ENCODE data around the gene UMODL1. TPM values are rescaled to one million over a fixed set of nuclear protein-coding genes. Genes with fewer than 3 reads are reported as not detected.

Gene UMODL1
- total RNA-seq, 1 experiment from 2014 or later, result not detected

GRCh38 chr21:42032266-42032665 is 38.9 kb upstream of the UMODL1 start:
- Histone ChIP-seq H3K23ac (ENCODE audit: insufficient read length, low read depth, low read length) (no peak overlapping the region), H3K27ac (ENCODE audit: insufficient read length, low read depth, low read length) (no peak overlapping the region), H2AK5ac (ENCODE audit: insufficient read length, low read length) (no peak overlapping the region), H3K9me3 (ENCODE audit: control insufficient read depth, low read depth, low read length) (no peaks in the 10 kb centered on the region), H2BK20ac (ENCODE audit: low read depth, low read length, poor library complexity, severe bottlenecking) (no peak overlapping the region), H2BK12ac (ENCODE audit: insufficient read length, low read depth, low read length) (no peak overlapping the region), H2BK120ac (ENCODE audit: low read depth, low read length, poor library complexity, severe bottlenecking) (no peak overlapping the region), H3K4me2 (ENCODE audit: insufficient read depth, insufficient read length, low read length) (no peak overlapping the region), H2AFZ (ENCODE audit: low read length) (no peak overlapping the region), H4K8ac (replicated peaks; ENCODE audit: insufficient read length, low read depth, low read length) (no peak overlapping the region), H3K9ac (ENCODE audit: extremely low read depth, insufficient read length, low read length) (no peak overlapping the region), H3K4me1 (ENCODE audit: insufficient read depth, low read length) (no peaks in the 10 kb centered on the region), H4K5ac (ENCODE audit: insufficient read length, low read depth, low read length) (no peak overlapping the region), H3K4ac (ENCODE audit: low read depth, low read length) (no peak overlapping the region), H3K27me3 (ENCODE audit: insufficient read depth, low read length) (no peaks in the 10 kb centered on the region), H4K91ac (ENCODE audit: insufficient read length, low read depth, low read length) (no peak overlapping the region), H4K20me1 (ENCODE audit: control insufficient read depth, insufficient read depth, insufficient read length) (no peaks in the 10 kb centered on the region), H3K18ac (ENCODE audit: insufficient read length, low read depth, low read length) (no peak overlapping the region), H3K14ac (ENCODE audit: insufficient read depth, low read length) (no peak overlapping the region; the same call in 1 of the 2 replicates), H3T11ph (ENCODE audit: low read length) (no peak overlapping the region), H2BK5ac (ENCODE audit: insufficient read length, low read length) (no peak overlapping the region), H3K79me1 (ENCODE audit: insufficient read depth, low read depth, low read length, poor library complexity, severe bottlenecking) (no peaks in the 10 kb centered on the region), H2BK15ac (ENCODE audit: low read depth, low read length) (no peak overlapping the region), H3K79me2 (ENCODE audit: insufficient read depth, low read length) (no peaks in the 10 kb centered on the region), H3K23me2 (ENCODE audit: insufficient read length, low read depth, low read length, poor library complexity, severe bottlenecking) (peaks cover 3% of the 10 kb centered on the region), H3K56ac (ENCODE audit: insufficient read length, low read depth, low read length) (no peak overlapping the region)
- H3K9me3 Mint-ChIP-seq, result peaks cover 0 to 3% of the 10 kb centered on the region in 2 experiments; a peak in 2 of 5 replicates
- no CpG with 5 or more reads among the region's 2 CpGs for WGBS (ENCODE audit: extremely low coverage, insufficient read length, low lambda C conversion rate)
- H3K27me3 Mint-ChIP-seq (ENCODE audit: low read depth), result peaks cover 29% of the 10 kb centered on the region
- peaks cover 13 to 17% of the 10 kb centered on the region in 2 experiments for H3K4me1 Mint-ChIP-seq
- H3K36me3 Mint-ChIP-seq (ENCODE audit: insufficient read depth in 1 of 3, low read depth in 3 of 3), result no peaks in the 10 kb centered on the region
- TF ChIP-seq CTCF (conservative IDR thresholded peaks at IDR 0.05), result no peak
- DNase-seq, result no peak
- no peak overlapping the region for H3K4me3 Mint-ChIP-seq
- no peak overlapping the region for H3K27ac Mint-ChIP-seq
